ENCODE data around the gene RCE1. TPM values are rescaled to one million over a fixed set of nuclear protein-coding genes. Genes with fewer than 3 reads are reported as not detected.
A peak's percentile ranks its signal among the peaks of the same experiment; 100 is the strongest.

RCE1 gene
- total RNA-seq, 1 experiment from 2014 or later, result 52.5 TPM

GRCh38 chr11:66854729-66855211 is 11.5 kb downstream of the RCE1 start:
- H3K27ac Mint-ChIP-seq, result no peak overlapping the region; a peak in 1 of 7 replicates
- no peak overlapping the region for H3K56ac ChIP-seq (ENCODE audit: insufficient read length, low read depth, low read length)
- no peak overlapping the region for H2AK5ac ChIP-seq (ENCODE audit: insufficient read length, low read length)
- H3K4me1 Mint-ChIP-seq, result peaks cover 14 to 16% of the 10 kb centered on the region in 2 experiments
- WGBS (ENCODE audit: extremely low coverage, insufficient read length, low lambda C conversion rate), result no CpG with 5 or more reads among the region's 15 CpGs
- H3K14ac ChIP-seq (ENCODE audit: insufficient read depth, low read length), result no peak overlapping the region
- no peaks in the 10 kb centered on the region for H3K79me2 ChIP-seq (ENCODE audit: insufficient read depth, low read length)
- H3K4me1 ChIP-seq (ENCODE audit: insufficient read depth, low read length), result no peaks in the 10 kb centered on the region
- no peak overlapping the region for H3K18ac ChIP-seq (ENCODE audit: insufficient read length, low read depth, low read length)
- TF ChIP-seq, protein P1, sequence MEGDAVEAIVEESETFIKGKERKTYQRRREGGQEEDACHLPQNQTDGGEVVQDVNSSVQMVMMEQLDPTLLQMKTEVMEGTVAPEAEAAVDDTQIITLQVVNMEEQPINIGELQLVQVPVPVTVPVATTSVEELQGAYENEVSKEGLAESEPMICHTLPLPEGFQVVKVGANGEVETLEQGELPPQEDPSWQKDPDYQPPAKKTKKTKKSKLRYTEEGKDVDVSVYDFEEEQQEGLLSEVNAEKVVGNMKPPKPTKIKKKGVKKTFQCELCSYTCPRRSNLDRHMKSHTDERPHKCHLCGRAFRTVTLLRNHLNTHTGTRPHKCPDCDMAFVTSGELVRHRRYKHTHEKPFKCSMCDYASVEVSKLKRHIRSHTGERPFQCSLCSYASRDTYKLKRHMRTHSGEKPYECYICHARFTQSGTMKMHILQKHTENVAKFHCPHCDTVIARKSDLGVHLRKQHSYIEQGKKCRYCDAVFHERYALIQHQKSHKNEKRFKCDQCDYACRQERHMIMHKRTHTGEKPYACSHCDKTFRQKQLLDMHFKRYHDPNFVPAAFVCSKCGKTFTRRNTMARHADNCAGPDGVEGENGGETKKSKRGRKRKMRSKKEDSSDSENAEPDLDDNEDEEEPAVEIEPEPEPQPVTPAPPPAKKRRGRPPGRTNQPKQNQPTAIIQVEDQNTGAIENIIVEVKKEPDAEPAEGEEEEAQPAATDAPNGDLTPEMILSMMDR (conservative IDR thresholded peaks at IDR 0.05), result no peak
- H4K91ac ChIP-seq (ENCODE audit: insufficient read length, low read depth, low read length), result no peak overlapping the region
- H3K9me3 Mint-ChIP-seq, result no peaks in the 10 kb centered on the region
- no peak overlapping the region for H3K4me2 ChIP-seq (ENCODE audit: insufficient read depth, insufficient read length, low read length)
- no peak overlapping the region for H2BK12ac ChIP-seq (ENCODE audit: insufficient read length, low read depth, low read length)
- no peak overlapping the region for H2AFZ ChIP-seq (ENCODE audit: low read length)
- H3K27ac ChIP-seq (ENCODE audit: insufficient read length, low read depth, low read length), result no peak overlapping the region
- no peak overlapping the region for H2BK20ac ChIP-seq (ENCODE audit: low read depth, low read length, poor library complexity, severe bottlenecking)
- H3T11ph ChIP-seq (ENCODE audit: low read length), result no peak overlapping the region
- peaks cover 3% of the 10 kb centered on the region for H3K27me3 Mint-ChIP-seq (ENCODE audit: low read depth)
- DNase-seq, result no peak
- H3K4ac ChIP-seq (ENCODE audit: low read depth, low read length), result no peak overlapping the region
- peak overlapping the region in 1 of 2 experiments; percentile 87; a peak in 2 of 5 replicates for H3K4me3 Mint-ChIP-seq
- H2BK5ac ChIP-seq (ENCODE audit: insufficient read length, low read length), result no peak overlapping the region
- H2BK120ac ChIP-seq (ENCODE audit: low read depth, low read length, poor library complexity, severe bottlenecking), result no peak overlapping the region
- H3K79me1 ChIP-seq (ENCODE audit: insufficient read depth, low read depth, low read length, poor library complexity, severe bottlenecking), result no peaks in the 10 kb centered on the region
- no peak overlapping the region for H4K8ac ChIP-seq (replicated peaks; ENCODE audit: insufficient read length, low read depth, low read length)
- peaks cover 2 to 14% (median 9%) of the 10 kb centered on the region in 3 experiments; a peak in 4 of 7 replicates for H3K36me3 Mint-ChIP-seq (ENCODE audit: insufficient read depth in 1 of 3, low read depth in 3 of 3)
- H2BK15ac ChIP-seq (ENCODE audit: low read depth, low read length), result no peak overlapping the region
- H4K20me1 ChIP-seq (ENCODE audit: control insufficient read depth, insufficient read depth, insufficient read length), result no peaks in the 10 kb centered on the region
- H3K27me3 ChIP-seq (ENCODE audit: insufficient read depth, low read length), result no peaks in the 10 kb centered on the region
- H3K23ac ChIP-seq (ENCODE audit: insufficient read length, low read depth, low read length), result no peak overlapping the region
- H3K9me3 ChIP-seq (ENCODE audit: control insufficient read depth, low read depth, low read length), result no peaks in the 10 kb centered on the region
- H3K23me2 ChIP-seq (ENCODE audit: insufficient read length, low read depth, low read length, poor library complexity, severe bottlenecking), result peaks cover 10% of the 10 kb centered on the region
- H4K5ac ChIP-seq (ENCODE audit: insufficient read length, low read depth, low read length), result no peak overlapping the region
- no peak overlapping the region for H3K9ac ChIP-seq (ENCODE audit: extremely low read depth, insufficient read length, low read length)
